Keratinocyte (primary cell): Measurements from ENCODE around the gene VWA3A.

Experiments used
- EZH2 ChIP-seq: IDR thresholded peaks from one replicate; pipeline ENCODE4 v1.6.1; 2012; ENCODE audit warnings: inconsistent platforms, mild to moderate bottlenecking, low read length, moderate library complexity
- TF ChIP-seq, protein P1 (sequence below), 3 experiments: IDR thresholded peaks in 1 of 3; conservative IDR thresholded peaks in 1 of 3; optimal IDR thresholded peaks in 1 of 3; 2 replicates in 2 of 3; 3 replicates in 1 of 3; pipeline versions ENCODE3 to v1.5.1; 2011; ENCODE audit warnings: low read length in 3 of 3, mild to moderate bottlenecking in 3 of 3, moderate library complexity in 2 of 3, control low read depth in 1 of 3, inconsistent platforms in 1 of 3; ENCODE audit not compliant: insufficient read depth in 2 of 3; ENCODE audit errors: extremely low read depth in 1 of 3

DNA sequence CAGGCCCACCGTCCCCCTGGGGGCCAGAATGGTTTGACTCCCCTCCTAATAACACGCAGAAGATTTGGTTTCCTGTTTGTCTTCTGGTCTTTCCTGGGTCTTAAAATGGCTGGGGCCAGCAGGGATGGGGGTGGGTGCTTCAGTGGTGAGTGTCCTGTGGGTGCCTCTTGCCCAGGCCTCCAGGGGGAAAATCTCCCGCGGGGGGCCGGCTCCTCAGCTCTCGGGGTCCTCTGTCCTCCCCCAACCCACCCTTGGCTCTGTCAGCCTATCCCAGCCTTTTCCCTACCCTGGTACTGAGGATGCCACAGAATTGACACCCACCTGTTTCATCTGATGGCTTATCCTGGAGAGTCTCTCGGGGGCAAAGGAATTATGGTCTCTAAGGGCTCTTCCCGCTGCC is 46.1 kb downstream of the VWA3A start:
- no peak for TF ChIP-seq EZH2
- TF ChIP-seq, protein P1, sequence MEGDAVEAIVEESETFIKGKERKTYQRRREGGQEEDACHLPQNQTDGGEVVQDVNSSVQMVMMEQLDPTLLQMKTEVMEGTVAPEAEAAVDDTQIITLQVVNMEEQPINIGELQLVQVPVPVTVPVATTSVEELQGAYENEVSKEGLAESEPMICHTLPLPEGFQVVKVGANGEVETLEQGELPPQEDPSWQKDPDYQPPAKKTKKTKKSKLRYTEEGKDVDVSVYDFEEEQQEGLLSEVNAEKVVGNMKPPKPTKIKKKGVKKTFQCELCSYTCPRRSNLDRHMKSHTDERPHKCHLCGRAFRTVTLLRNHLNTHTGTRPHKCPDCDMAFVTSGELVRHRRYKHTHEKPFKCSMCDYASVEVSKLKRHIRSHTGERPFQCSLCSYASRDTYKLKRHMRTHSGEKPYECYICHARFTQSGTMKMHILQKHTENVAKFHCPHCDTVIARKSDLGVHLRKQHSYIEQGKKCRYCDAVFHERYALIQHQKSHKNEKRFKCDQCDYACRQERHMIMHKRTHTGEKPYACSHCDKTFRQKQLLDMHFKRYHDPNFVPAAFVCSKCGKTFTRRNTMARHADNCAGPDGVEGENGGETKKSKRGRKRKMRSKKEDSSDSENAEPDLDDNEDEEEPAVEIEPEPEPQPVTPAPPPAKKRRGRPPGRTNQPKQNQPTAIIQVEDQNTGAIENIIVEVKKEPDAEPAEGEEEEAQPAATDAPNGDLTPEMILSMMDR (optimal IDR thresholded peaks at IDR 0.05 in 1 of 3, IDR thresholded peaks at IDR 0.05 in 1 of 3, conservative IDR thresholded peaks at IDR 0.05 in 1 of 3; ENCODE audit: extremely low read depth in 1 of 3, insufficient read depth in 2 of 3, low read length in 3 of 3): no peak
